Muscle of leg (tissue), 16 donors: ENCODE results near the gene DEGS1. TPM values are rescaled to one million over a fixed set of nuclear protein-coding genes. Genes with fewer than 3 reads are reported as not detected.

Experiments used
- DNase-seq: peaks from one replicate; pipeline ENCODE4 v3.0.0; 2013
- H3K27ac ChIP-seq: one replicate; pipeline ENCODE4 v1.5.1; 2013; ENCODE audit warnings: mild to moderate bottlenecking, low read length, control low read depth
- H3K27me3 ChIP-seq: one replicate; pipeline ENCODE4 v1.6.1; 2013; ENCODE audit warnings: low read length; ENCODE audit not compliant: control insufficient read depth, insufficient read depth
- H3K36me3 ChIP-seq: one replicate; pipeline ENCODE4 v1.6.1; 2013; ENCODE audit warnings: low read length; ENCODE audit not compliant: control insufficient read depth, insufficient read depth
- H3K4me1 ChIP-seq: one replicate; pipeline ENCODE4 v1.6.1; 2013; ENCODE audit warnings: low read length; ENCODE audit not compliant: control insufficient read depth, insufficient read depth
- H3K4me3 ChIP-seq: one replicate; pipeline ENCODE4 v1.5.1; 2013; ENCODE audit warnings: low read length, control low read depth
- H3K9me3 ChIP-seq: replicated peaks from 2 replicates; pipeline ENCODE4 v1.6.1; 2013; ENCODE audit warnings: low read depth, low read length; ENCODE audit not compliant: control insufficient read depth
- WGBS: methylation state at CpG from one replicate; pipeline ENCODE4 v1.1.5; 2013; ENCODE audit warnings: missing lambda C conversion rate; ENCODE audit not compliant: insufficient coverage; 5-methylcytosine and 5-hydroxymethylcytosine counted together
- long read RNA-seq, 11 donors: transcript quantifications; one replicate each; lab custom pipeline, GENCODE V29; 2026
- polyA plus RNA-seq, 8 donors: library from polyadenylated mRNA; unstranded; fragments of 120-200 nt; gene quantifications; one replicate each; pipeline versions ENCODE4 v1.2.1 to v1.2.3, GENCODE V29; 2013; ENCODE audit warnings: inconsistent platforms in 1 of 8, low replicate concordance in 1 of 8; ENCODE audit not compliant: insufficient read length in 8 of 8, insufficient read depth in 1 of 8
- total RNA-seq: library from RNA; stranded (reverse); fragments of 120-200 nt; gene quantifications from one replicate; pipeline ENCODE4 v1.2.4, GENCODE V29; 2013

DEGS1 gene
- total RNA-seq (35.4 TPM), polyA plus RNA-seq (10 to 100 TPM; 38.5 to 69.3 (median 43.6) TPM)
- long read RNA-seq, donor 1, transcript DEGS1-201 (3 exons, 2,101 nt): major isoform, 6 of 6 reads
- long read RNA-seq, donor 1, partial matches to known transcripts: 0 of 6 reads
- long read RNA-seq, donor 1, other reads (novel, unspliced or antisense): 0 of 6 reads
- long read RNA-seq, donor 2, partial matches to known transcripts: 0 of 3 reads
- long read RNA-seq, donor 2, other reads (novel, unspliced or antisense): 0 of 3 reads
- long read RNA-seq, donor 3, transcript DEGS1-201 (3 exons, 2,101 nt): major isoform, 14 of 14 reads
- long read RNA-seq, donor 3, partial matches to known transcripts: 0 of 14 reads
- long read RNA-seq, donor 3, other reads (novel, unspliced or antisense): 0 of 14 reads
- long read RNA-seq, donor 4, transcript DEGS1-201 (3 exons, 2,101 nt): major isoform, 7 of 8 reads
- long read RNA-seq, donor 4, partial matches to known transcripts: 0 of 8 reads
- long read RNA-seq, donor 4, other reads (novel, unspliced or antisense): 0 of 8 reads
- long read RNA-seq, donor 5, transcript DEGS1-201 (3 exons, 2,101 nt): major isoform, 43 of 50 reads
- long read RNA-seq, donor 5, partial matches to known transcripts: 7 of 50 reads
- long read RNA-seq, donor 5, other reads (novel, unspliced or antisense): 0 of 50 reads
- long read RNA-seq, donor 6, transcript DEGS1-201 (3 exons, 2,101 nt): major isoform, 32 of 38 reads
- long read RNA-seq, donor 6, partial matches to known transcripts: 5 of 38 reads
- long read RNA-seq, donor 6, other reads (novel, unspliced or antisense): 0 of 38 reads
- long read RNA-seq, donor 7, transcript DEGS1-201 (3 exons, 2,101 nt): major isoform, 26 of 28 reads
- long read RNA-seq, donor 7, partial matches to known transcripts: 0 of 28 reads
- long read RNA-seq, donor 7, other reads (novel, unspliced or antisense): 0 of 28 reads
- long read RNA-seq, donor 8, transcript DEGS1-201 (3 exons, 2,101 nt): major isoform, 18 of 28 reads
- long read RNA-seq, donor 8, partial matches to known transcripts: 10 of 28 reads
- long read RNA-seq, donor 8, other reads (novel, unspliced or antisense): 0 of 28 reads
- long read RNA-seq, donor 9, transcript DEGS1-201 (3 exons, 2,101 nt): major isoform, 11 of 11 reads
- long read RNA-seq, donor 9, partial matches to known transcripts: 0 of 11 reads
- long read RNA-seq, donor 9, other reads (novel, unspliced or antisense): 0 of 11 reads
- long read RNA-seq, donor 10, transcript DEGS1-201 (3 exons, 2,101 nt): major isoform, 12 of 12 reads
- long read RNA-seq, donor 10, partial matches to known transcripts: 0 of 12 reads
- long read RNA-seq, donor 10, other reads (novel, unspliced or antisense): 0 of 12 reads
- long read RNA-seq, donor 11, transcript DEGS1-201 (3 exons, 2,101 nt): major isoform, 15 of 20 reads
- long read RNA-seq, donor 11, partial matches to known transcripts: 5 of 20 reads
- long read RNA-seq, donor 11, other reads (novel, unspliced or antisense): 0 of 20 reads

DNA sequence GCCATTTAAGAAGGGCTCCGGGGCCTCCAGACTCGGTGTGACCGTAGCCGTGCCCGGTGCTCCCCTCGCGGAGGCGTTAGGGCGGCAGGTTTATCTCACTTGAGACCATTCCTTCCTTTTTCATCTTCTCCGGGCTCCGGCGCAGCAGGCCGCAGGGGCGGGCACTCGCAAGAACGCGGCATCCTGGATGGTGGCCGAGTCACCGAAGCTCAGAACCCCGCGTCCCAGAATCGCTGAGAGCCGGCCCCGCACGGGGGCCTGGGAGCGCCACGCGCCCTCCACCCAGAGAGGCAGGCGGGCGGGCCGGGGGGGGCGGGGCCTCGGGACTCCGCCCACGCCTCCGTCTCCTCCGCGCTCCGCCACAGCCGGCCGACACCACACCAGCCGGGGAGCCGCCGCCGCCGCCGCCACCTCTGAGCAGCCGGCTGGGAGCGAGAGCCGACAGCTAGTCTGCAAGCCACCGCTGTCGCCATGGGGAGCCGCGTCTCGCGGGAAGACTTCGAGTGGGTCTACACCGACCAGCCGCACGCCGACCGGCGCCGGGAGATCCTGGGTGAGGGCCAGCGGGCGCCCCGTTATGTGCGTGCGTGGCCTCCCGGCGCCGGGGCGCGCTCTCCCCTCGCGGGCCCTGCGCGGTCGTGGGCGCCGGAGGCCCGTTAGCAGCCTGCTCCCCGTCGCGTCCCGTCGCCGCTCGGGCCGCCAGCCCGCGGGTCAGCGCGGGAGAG, at the start of gene DEGS1:
Gene DEGS1 (plus strand): TSS at position 375 of the 725 bp plus-strand sequence. CDS start 97 bp downstream, at position 472.
- whole genome bisulfite sequencing: under 1% methylated on average over 88 of the region's 94 CpGs
- peak; percentile 91 for DNase-seq
- peaks cover 16% of the 10 kb centered on the region for H3K4me1 ChIP-seq

DNA sequence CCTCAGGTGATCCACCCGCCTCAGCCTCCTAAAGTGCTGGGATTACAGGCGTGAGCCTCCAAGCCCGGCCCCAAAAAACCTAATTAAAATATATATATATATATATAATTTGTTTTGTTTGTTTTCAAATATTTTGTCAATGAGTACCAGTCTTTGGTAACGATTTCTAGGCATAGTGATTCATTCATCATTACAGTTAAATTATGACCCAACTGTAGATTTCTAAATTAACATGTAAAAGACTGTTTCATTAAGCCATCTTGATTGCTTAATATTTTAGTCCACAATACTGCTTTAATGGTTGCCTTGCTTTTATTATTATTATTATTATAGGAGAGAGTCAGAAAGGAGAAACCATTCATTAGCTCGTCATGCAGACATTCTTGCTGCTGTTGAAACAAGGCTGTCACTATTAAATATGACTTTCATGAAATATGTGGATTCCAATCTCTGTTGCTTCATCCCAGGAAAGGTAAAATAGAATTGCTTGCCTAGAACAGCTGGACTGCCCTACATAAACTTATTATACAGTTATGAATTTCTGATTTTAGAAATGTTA, 49.2 kb upstream of the DEGS1 start:
- Histone ChIP-seq H3K4me1 (no peaks in the 10 kb centered on the region), H3K9me3 (peaks cover 5% of the 10 kb centered on the region), H3K27me3 (no peaks in the 10 kb centered on the region), H3K27ac (no peak overlapping the region), H3K4me3 (no peak overlapping the region), H3K36me3 (peaks cover 12% of the 10 kb centered on the region)
- DNase-seq: no peak
- no CpG with 5 or more reads among the region's 5 CpGs for WGBS

More for the DNA sequence above, at the start of gene DEGS1:
- no peaks in the 10 kb centered on the region for H3K9me3 ChIP-seq
- H3K36me3 ChIP-seq: no peaks in the 10 kb centered on the region
- peak within 1 kb of the TSS; percentile 88 for H3K27ac ChIP-seq
- no peaks in the 10 kb centered on the region for H3K27me3 ChIP-seq
- H3K4me3 ChIP-seq: peak within 1 kb of the TSS; percentile 93

DNA sequence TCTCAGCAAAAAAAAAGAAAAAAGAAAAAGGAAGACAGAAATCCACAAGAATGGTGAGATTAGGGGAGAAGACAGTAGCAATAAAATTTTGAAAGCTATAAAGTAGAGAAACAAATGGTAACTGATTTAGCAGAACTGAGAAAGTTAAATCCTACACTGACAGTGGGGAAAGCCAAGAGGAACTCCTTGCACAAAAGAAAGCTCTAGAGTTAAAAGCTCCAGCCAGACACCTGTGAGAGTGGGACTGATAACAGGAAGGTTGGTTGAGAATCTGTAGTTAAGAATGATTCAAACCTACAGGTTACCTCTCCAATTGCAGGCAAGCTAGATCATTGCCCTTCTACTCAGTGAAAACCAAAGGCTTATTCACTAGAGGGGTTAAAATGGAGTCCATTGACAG, 45.5 kb upstream of the DEGS1 start:
- Histone ChIP-seq H3K9me3 (no peaks in the 10 kb centered on the region), H3K4me1 (no peaks in the 10 kb centered on the region), H3K27me3 (no peaks in the 10 kb centered on the region), H3K36me3 (peaks cover 3% of the 10 kb centered on the region), H3K27ac (no peak overlapping the region), H3K4me3 (no peak overlapping the region)
- no peak for DNase-seq

DNA sequence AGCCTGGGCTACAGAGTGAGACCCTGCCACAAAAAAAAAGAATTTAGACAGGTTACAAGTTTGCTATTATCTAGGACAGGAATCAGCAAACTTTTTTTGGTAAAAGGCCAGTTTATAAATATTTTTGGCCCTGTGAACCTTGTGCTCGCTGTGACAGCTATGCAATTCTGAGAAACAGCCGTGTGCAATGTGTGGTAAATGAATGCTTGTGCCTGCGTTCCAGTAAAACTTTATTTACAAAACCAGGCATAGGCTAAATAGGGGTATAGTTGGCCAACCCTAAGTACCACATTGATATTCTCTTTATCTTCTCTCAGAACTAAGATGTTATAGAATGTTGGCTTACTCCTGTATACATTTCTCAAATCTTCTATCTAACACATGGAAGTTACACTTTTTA, 44.8 kb upstream of the DEGS1 start:
- no peak overlapping the region for H3K4me3 ChIP-seq
- no peak for DNase-seq
- H3K36me3 ChIP-seq: peaks cover 3% of the 10 kb centered on the region
- no peaks in the 10 kb centered on the region for H3K4me1 ChIP-seq
- no CpG with 5 or more reads among the region's 3 CpGs for WGBS
- H3K27me3 ChIP-seq: no peaks in the 10 kb centered on the region
- H3K27ac ChIP-seq: no peak overlapping the region
- H3K9me3 ChIP-seq: no peaks in the 10 kb centered on the region

DNA sequence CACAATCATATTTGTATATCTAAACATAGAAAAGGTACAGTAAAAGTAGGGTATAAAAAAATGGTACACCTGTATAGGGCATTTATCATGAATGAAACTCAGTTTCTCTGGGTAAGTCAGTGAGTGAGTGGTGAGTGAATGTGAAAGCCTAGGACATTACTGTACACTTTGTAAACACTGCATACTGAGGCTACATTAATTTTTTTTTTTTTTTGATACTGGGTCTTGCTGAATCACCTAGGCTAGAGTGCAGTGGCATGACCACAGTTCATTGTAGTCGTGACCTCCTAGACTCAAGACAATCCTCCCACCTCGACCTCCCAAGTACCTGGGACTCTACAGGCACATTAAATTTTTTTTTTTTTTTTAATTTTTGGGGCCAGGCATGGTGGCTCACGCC, 41.3 kb upstream of the DEGS1 start:
- Histone ChIP-seq H3K4me1 (no peaks in the 10 kb centered on the region), H3K36me3 (peaks cover 9% of the 10 kb centered on the region), H3K27ac (no peak overlapping the region), H3K27me3 (no peaks in the 10 kb centered on the region), H3K4me3 (no peak overlapping the region), H3K9me3 (no peaks in the 10 kb centered on the region)
- no peak for DNase-seq
- 94% methylated on average over 2 of the region's 3 CpGs for WGBS

DNA sequence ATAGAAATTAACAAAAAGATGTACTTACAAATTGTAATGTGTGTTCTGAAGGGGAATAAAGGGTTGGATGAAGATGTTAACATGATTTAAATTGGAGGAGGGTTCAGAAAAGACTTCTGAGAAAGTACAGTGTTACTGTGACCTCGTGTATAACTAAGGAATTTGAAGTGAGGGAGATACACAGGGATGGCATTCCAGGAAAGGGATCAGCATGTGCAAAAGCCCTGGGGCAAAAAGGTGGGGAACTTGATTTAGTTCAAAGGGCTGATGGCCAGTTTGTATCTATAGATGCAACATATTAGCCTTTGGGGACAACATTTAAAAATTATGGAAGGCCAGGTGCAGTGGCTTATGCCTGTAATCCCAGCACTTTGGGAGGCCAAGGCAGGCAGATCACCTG, 33.3 kb upstream of the DEGS1 start:
- H3K36me3 ChIP-seq: peaks cover 9% of the 10 kb centered on the region
- WGBS: 75% methylated on average over 1 of the region's 1 CpG
- DNase-seq: no peak

DNA sequence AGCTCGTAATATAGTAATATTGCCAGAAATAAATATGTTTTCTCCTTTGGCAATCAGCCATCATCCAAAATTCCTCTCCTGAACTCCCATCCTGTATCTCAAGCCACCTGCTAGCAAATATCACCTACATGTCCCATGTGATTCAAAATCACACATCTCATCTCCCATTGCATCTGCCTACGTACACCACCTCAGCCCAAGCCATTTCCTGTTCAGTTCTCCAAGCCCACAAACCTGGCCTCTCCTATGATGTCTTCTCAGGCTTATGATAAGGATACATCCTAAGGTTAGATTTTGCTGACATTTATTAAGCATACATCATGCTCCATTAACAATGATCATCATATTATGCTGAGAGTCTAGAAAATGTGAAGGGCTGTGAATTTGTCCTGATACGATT, 31.9 kb upstream of the DEGS1 start:
- no peak overlapping the region for H3K27ac ChIP-seq
- H3K36me3 ChIP-seq: peaks cover 13% of the 10 kb centered on the region
- H3K9me3 ChIP-seq: no peaks in the 10 kb centered on the region
- 100% methylated on average over 1 of the region's 3 CpGs for WGBS
- H3K4me1 ChIP-seq: no peaks in the 10 kb centered on the region
- no peak overlapping the region for H3K4me3 ChIP-seq
- DNase-seq: no peak
- H3K27me3 ChIP-seq: no peaks in the 10 kb centered on the region

More for the DNA sequence above, 33.3 kb upstream of the DEGS1 start:
- Histone ChIP-seq H3K4me1 (no peaks in the 10 kb centered on the region), H3K4me3 (no peak overlapping the region), H3K27me3 (no peaks in the 10 kb centered on the region), H3K27ac (no peak overlapping the region), H3K9me3 (no peaks in the 10 kb centered on the region)

DNA sequence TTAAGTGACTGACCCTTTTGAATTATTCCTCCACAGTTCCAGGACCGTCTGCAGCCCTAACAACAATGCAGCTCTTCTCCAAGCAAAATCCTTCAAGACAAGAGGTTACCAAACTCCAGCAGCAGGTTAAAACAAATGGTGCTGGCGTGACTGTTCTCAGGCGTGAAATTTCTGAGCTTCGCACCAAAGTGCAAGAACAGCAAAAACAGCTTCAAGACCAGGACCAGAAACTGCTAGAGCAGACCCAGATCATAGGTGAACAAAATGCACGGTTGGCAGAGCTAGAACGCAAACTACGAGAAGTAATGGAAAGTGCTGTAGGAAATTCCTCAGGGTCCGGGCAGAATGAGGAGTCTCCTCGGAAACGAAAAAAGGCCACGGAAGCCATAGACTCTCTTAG, 25.7 kb upstream of the DEGS1 start:
- H3K36me3 ChIP-seq: peaks cover 23% of the 10 kb centered on the region

DNA sequence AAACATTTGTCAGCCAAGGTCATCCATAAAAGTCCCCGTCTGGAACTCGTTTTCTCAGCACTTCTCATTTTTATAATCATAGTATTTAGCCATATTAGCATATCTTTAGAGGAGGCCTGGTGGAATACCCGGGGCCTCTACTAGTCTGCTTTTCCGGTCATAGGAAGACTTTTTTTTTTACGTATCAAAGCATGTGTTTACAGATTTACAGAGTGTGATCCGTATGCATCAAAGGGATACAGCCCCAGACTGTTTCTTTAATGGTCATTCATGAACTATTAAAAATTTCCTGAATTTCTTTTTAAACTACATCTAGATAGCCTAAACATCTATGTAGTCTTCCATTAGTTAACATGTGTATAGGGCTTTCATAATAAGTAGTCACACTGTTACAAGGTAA, 23.5 kb upstream of the DEGS1 start:
- no peaks in the 10 kb centered on the region for H3K4me1 ChIP-seq
- DNase-seq: no peak
- peaks cover 18% of the 10 kb centered on the region for H3K36me3 ChIP-seq
- no peak overlapping the region for H3K27ac ChIP-seq
- H3K27me3 ChIP-seq: no peaks in the 10 kb centered on the region
- no peaks in the 10 kb centered on the region for H3K9me3 ChIP-seq
- no CpG with 5 or more reads among the region's 6 CpGs for WGBS
- no peak overlapping the region for H3K4me3 ChIP-seq

More for the DNA sequence above, 25.7 kb upstream of the DEGS1 start:
- Histone ChIP-seq H3K9me3 (no peaks in the 10 kb centered on the region), H3K4me1 (no peaks in the 10 kb centered on the region), H3K27me3 (no peaks in the 10 kb centered on the region), H3K27ac (no peak overlapping the region), H3K4me3 (no peak overlapping the region)
- no peak for DNase-seq
- 81% methylated on average over 11 of the region's 11 CpGs for WGBS
